Muscle layer of duodenum (tissue), 2 donors: ENCODE results near the gene AP2A2.

Experiments
- H3K27ac ChIP-seq: one replicate; pipeline ENCODE4 v1.7.0; 2013; ENCODE audit warnings: mild to moderate bottlenecking, low read length
- H3K27me3 ChIP-seq: one replicate; pipeline ENCODE4 v1.7.0; 2013; ENCODE audit warnings: low read depth, mild to moderate bottlenecking, control low read depth, low read length
- H3K36me3 ChIP-seq, 2 donors: one replicate each; pipeline ENCODE4 v1.7.0; 2013; ENCODE audit warnings: low read length in 2 of 2, control low read depth in 1 of 2, mild to moderate bottlenecking in 1 of 2; ENCODE audit not compliant: insufficient read depth in 2 of 2, control insufficient read depth in 1 of 2
- H3K4me1 ChIP-seq, 2 donors: one replicate each; pipeline ENCODE4 v1.7.0; 2013; ENCODE audit warnings: low read length in 2 of 2, mild to moderate bottlenecking in 2 of 2, control low read depth in 1 of 2, moderate library complexity in 1 of 2; ENCODE audit not compliant: insufficient read depth in 2 of 2, control insufficient read depth in 1 of 2
- H3K4me3 ChIP-seq, 2 donors: one replicate each; pipeline ENCODE4 v1.7.0; 2013; ENCODE audit warnings: low read length in 2 of 2, low read depth in 1 of 2, mild to moderate bottlenecking in 1 of 2
- H3K9me3 ChIP-seq, 2 donors: one replicate each; pipeline ENCODE4 v1.7.0; 2013; ENCODE audit warnings: low read length in 2 of 2, control low read depth in 1 of 2, mild to moderate bottlenecking in 1 of 2; ENCODE audit not compliant: control insufficient read depth in 1 of 2
- donor health status: healthy.

The AP2A2 gene

DNA sequence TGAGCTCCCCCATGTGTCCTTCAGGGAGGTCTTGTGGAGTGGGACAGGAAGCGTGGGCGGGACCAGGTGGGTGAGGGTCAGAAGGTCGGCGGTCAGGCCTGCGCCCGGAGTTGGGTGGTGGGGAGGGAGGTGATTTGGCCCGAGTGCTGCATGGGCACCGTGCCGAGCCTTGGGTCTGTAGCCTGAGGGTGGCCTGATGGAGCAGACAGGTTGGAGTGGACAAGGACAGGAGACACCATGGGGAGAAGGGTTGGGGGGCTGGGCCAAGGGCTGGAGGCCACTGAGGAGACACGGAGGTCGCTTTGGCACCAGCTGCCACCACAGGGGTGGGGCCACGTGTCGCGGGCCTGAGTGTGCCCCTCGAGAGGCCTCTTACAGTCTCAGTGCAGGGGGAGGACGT is 53.1 kb downstream of the AP2A2 start:
- H3K9me3 ChIP-seq = no peaks in the 10 kb centered on the region
- no peak overlapping the region for H3K27ac ChIP-seq
- no peaks in the 10 kb centered on the region for H3K27me3 ChIP-seq
- H3K4me3 ChIP-seq = no peak overlapping the region
- peaks cover 30 to 68% of the 10 kb centered on the region in 2 donors for H3K36me3 ChIP-seq
- no peaks in the 10 kb centered on the region for H3K4me1 ChIP-seq

GRCh38 chr11:980438-981357 is 55.0 kb downstream of the AP2A2 start:
- Histone ChIP-seq H3K9me3 (no peaks in the 10 kb centered on the region), H3K4me3 (no peak overlapping the region), H3K36me3 (peaks cover 42 to 73% of the 10 kb centered on the region in 2 donors), H3K27ac (no peak overlapping the region), H3K4me1 (no peaks in the 10 kb centered on the region), H3K27me3 (no peaks in the 10 kb centered on the region)

GRCh38 chr11:981764-982163 is 56.1 kb downstream of the AP2A2 start:
- H3K27me3 ChIP-seq = no peaks in the 10 kb centered on the region
- no peak overlapping the region for H3K4me3 ChIP-seq
- H3K4me1 ChIP-seq = no peaks in the 10 kb centered on the region
- no peak overlapping the region for H3K27ac ChIP-seq
- H3K36me3 ChIP-seq = peaks cover 50 to 77% of the 10 kb centered on the region in 2 donors
- no peaks in the 10 kb centered on the region for H3K9me3 ChIP-seq

GRCh38 chr11:984546-984945 is 58.9 kb downstream of the AP2A2 start:
- H3K9me3 ChIP-seq = no peaks in the 10 kb centered on the region
- H3K27me3 ChIP-seq = no peaks in the 10 kb centered on the region
- no peak overlapping the region for H3K4me3 ChIP-seq
- H3K36me3 ChIP-seq = peaks cover 48 to 77% of the 10 kb centered on the region in 2 donors
- no peaks in the 10 kb centered on the region for H3K4me1 ChIP-seq
- H3K27ac ChIP-seq = no peak overlapping the region

DNA sequence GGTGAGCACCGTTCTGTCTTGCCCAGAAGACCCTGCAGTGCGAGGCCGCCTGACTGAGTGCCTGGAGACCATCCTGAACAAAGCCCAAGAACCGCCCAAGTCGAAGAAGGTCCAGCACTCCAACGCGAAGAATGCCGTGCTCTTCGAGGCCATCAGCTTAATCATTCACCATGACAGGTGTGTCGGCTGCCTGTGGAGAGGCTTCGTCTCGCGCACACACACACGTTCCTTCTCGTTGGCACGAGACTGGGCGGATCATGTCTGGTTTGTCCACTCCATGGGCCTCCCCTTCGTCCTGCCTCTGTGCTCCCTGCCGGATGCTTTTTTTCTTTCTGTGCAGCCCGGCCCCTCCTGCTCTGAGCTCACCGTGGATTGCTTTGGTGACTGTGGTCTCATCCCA is 59.7 kb downstream of the AP2A2 start:
- Histone ChIP-seq H3K27me3 (no peaks in the 10 kb centered on the region), H3K4me1 (no peaks in the 10 kb centered on the region), H3K36me3 (peaks cover 48 to 84% of the 10 kb centered on the region in 2 donors), H3K27ac (no peak overlapping the region), H3K9me3 (no peaks in the 10 kb centered on the region), H3K4me3 (no peak overlapping the region)

DNA sequence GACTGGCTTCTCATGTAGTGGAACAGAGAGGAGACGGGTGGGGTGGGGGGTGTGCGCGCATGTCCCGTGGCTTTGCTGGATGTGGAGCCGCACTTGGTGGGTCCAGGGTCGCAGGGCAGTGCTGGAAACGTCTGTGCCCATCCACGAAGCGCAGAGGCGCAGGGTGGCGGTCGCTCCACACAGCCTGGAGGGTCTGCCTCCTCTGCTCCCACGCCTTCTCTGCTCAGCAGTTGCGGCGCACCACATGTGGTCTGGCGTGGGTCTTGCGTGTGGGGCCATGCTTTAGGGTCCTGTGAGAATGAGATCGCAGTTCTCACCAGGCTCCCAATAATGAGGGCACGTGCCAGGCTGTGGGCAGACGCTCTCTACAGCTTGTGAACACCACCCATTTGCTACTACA is 60.2 kb downstream of the AP2A2 start:
- Histone ChIP-seq H3K4me1 (no peaks in the 10 kb centered on the region), H3K27ac (no peak overlapping the region), H3K4me3 (no peak overlapping the region), H3K27me3 (no peaks in the 10 kb centered on the region), H3K9me3 (no peaks in the 10 kb centered on the region), H3K36me3 (peaks cover 45 to 83% of the 10 kb centered on the region in 2 donors)

GRCh38 chr11:986270-986951 is 60.7 kb downstream of the AP2A2 start:
- H3K4me3 ChIP-seq = no peak overlapping the region
- H3K27ac ChIP-seq = no peak overlapping the region
- no peaks in the 10 kb centered on the region for H3K4me1 ChIP-seq
- H3K9me3 ChIP-seq = no peaks in the 10 kb centered on the region
- no peaks in the 10 kb centered on the region for H3K27me3 ChIP-seq
- H3K36me3 ChIP-seq = peaks cover 43 to 84% of the 10 kb centered on the region in 2 donors

DNA sequence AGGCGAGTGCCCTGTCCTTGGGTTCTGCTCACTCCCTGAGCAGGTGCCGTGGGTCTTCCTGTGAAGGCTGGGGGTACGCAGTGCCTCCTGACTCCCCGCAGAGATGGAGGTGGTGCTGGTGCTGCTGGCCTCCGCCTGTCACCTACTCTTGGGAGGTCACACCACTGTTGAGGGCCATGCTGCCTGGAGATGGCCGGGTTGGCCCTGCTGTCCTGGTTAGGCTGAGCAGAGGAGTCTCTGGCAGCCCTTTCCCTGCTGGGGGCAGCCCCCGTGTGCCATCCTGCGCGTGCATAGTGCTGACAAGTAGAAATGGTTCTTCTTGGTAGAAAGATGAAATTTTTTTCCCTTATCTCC is 61.3 kb downstream of the AP2A2 start:
- H3K27me3 ChIP-seq = no peaks in the 10 kb centered on the region
- H3K4me3 ChIP-seq = no peak overlapping the region
- peaks cover 43 to 79% of the 10 kb centered on the region in 2 donors for H3K36me3 ChIP-seq
- H3K9me3 ChIP-seq = no peaks in the 10 kb centered on the region
- no peaks in the 10 kb centered on the region for H3K4me1 ChIP-seq
- no peak overlapping the region for H3K27ac ChIP-seq

DNA sequence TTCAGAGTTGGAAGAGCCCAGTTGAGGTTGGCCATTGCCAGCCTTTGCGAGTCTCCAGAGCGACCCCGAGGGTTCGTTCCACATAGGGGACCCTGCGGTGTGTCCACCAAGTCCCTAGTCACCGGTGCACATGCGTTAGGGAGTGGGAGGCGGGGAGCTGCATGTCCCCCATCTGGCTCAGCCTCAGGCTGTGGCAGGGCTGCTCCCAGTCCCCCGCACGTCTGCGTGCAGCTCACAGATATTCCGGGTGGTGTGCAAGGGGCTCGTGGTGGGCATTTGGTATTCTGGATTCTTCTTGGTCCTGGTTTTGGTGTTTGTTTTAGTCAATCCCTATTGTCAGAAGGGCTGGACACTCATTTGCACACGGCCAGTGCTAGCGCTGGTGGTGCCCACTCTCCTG is 62.0 kb downstream of the AP2A2 start:
- Histone ChIP-seq H3K27ac (no peak overlapping the region), H3K27me3 (no peaks in the 10 kb centered on the region), H3K36me3 (peaks cover 49 to 82% of the 10 kb centered on the region in 2 donors), H3K4me3 (no peak overlapping the region), H3K4me1 (no peaks in the 10 kb centered on the region), H3K9me3 (no peaks in the 10 kb centered on the region)

- H3K27ac ChIP-seq = no peak overlapping the region
- no peaks in the 10 kb centered on the region for H3K4me1 ChIP-seq
- peaks cover 36 to 88% of the 10 kb centered on the region in 2 donors for H3K36me3 ChIP-seq
- H3K4me3 ChIP-seq = no peak overlapping the region
- no peaks in the 10 kb centered on the region for H3K27me3 ChIP-seq
- no peaks in the 10 kb centered on the region for H3K9me3 ChIP-seq
Observed at GRCh38 chr11:990101-990500, 64.4 kb downstream of the AP2A2 start.

DNA sequence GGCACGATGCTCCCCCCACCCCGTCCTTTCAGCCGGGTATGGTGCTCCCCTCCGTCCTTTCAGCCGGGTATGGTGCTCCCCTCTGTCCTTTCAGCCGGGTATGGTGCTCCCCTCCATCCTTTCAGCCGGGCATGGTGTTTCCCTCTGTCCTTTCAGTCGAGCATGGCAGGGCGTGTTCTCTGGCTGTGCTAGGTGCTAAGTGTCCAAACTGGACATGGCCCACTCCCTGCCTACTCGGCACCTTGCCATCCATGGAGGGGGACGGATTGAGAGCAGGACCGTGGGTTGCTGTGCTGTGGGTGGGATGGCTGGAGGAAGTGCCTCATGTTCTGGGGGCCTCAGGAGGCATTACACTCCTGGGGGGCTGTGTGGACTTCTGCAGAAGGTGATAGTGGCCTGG is 65.4 kb downstream of the AP2A2 start:
- Histone ChIP-seq H3K4me1 (no peaks in the 10 kb centered on the region), H3K27ac (no peak overlapping the region), H3K4me3 (no peak overlapping the region), H3K27me3 (no peaks in the 10 kb centered on the region), H3K36me3 (peaks cover 27 to 80% of the 10 kb centered on the region in 2 donors), H3K9me3 (no peaks in the 10 kb centered on the region)
